Lung (tissue), 12 donors: ENCODE data around the gene AKR1C2. TPM values are rescaled to one million over a fixed set of nuclear protein-coding genes. Genes with fewer than 3 reads are reported as not detected.
"Not testable (repeated sequence)": the region's sequence is repeated elsewhere in the genome, so short reads cannot be mapped to it uniquely, and the experiment has no call there.

Experiments used
- ATAC-seq: fragments of 200-7000 bp; cut with Tn5 transposase; one replicate; pipeline ENCODE4 v1.9.1; 2020; ENCODE audit warnings: moderate number of reproducible peaks; ENCODE audit not compliant: insufficient read depth, low FRiP score
- DNase-seq, 3 donors: peaks; one replicate each; pipeline ENCODE4 v3.0.0-alpha.2; 2013 to 2017
- H3K27ac ChIP-seq, 2 donors: one replicate each; pipeline ENCODE4 v1.5.1; 2013; ENCODE audit warnings: mild to moderate bottlenecking in 2 of 2, moderate library complexity in 2 of 2, control low read depth in 1 of 2, inconsistent platforms in 1 of 2, low read depth in 1 of 2, low read length in 1 of 2
- H3K27me3 ChIP-seq, 3 donors: one replicate each; pipeline ENCODE4 v1.5.1; 2013; ENCODE audit warnings: low read length in 2 of 3; ENCODE audit not compliant: control insufficient read depth in 3 of 3, insufficient read depth in 3 of 3
- H3K36me3 ChIP-seq, 4 donors: one replicate each; pipeline ENCODE4 v1.5.1; 2013; ENCODE audit warnings: low read length in 4 of 4, mild to moderate bottlenecking in 1 of 4, moderate library complexity in 1 of 4; ENCODE audit not compliant: control insufficient read depth in 4 of 4, insufficient read depth in 4 of 4
- H3K4me1 ChIP-seq, 5 donors: one replicate each; pipeline ENCODE4 v1.5.1; 2013; ENCODE audit warnings: low read length in 5 of 5, mild to moderate bottlenecking in 2 of 5, moderate library complexity in 1 of 5; ENCODE audit not compliant: control insufficient read depth in 5 of 5, insufficient read depth in 5 of 5
- H3K4me3 ChIP-seq: one replicate; pipeline ENCODE4 v1.5.1; 2013; ENCODE audit warnings: mild to moderate bottlenecking, control low read depth, moderate library complexity
- H3K9ac ChIP-seq, 2 donors: one replicate each; pipeline ENCODE4 v1.5.1; 2013; ENCODE audit warnings: low read length in 2 of 2, control low read depth in 1 of 2; ENCODE audit not compliant: insufficient read depth in 1 of 2
- H3K9me3 ChIP-seq, 4 donors: one replicate each; pipeline ENCODE4 v1.5.1; 2013; ENCODE audit warnings: low read length in 3 of 4, mild to moderate bottlenecking in 1 of 4, moderate library complexity in 1 of 4; ENCODE audit not compliant: control insufficient read depth in 4 of 4, insufficient read depth in 3 of 4
- WGBS, 2 donors: extraction: QIAGEN DNeasy Blood & Tissue Kit; methylation state at CpG; one replicate each; pipeline ENCODE4 v1.1.7; 2013; 5-methylcytosine and 5-hydroxymethylcytosine counted together
- polyA plus RNA-seq, 2 donors: library from polyadenylated mRNA; stranded (reverse); fragments of 200-250 nt; gene quantifications; one replicate each; pipeline ENCODE4 v1.2.1, GENCODE V29; 2013
- total RNA-seq, 2 donors: library from RNA; depleted of rRNA in 1 of 2; stranded (reverse); fragments of >200 nt in 1 of 2; gene quantifications; one replicate each; pipeline ENCODE4 v1.2.1, GENCODE V29; 2014 to 2021
- TF ChIP-seq, protein P1 (sequence below): IDR thresholded peaks from 2 replicates; pipeline ENCODE4 v1.5.1; 2012; ENCODE audit warnings: mild to moderate bottlenecking; ENCODE audit errors: control extremely low read depth, extremely low read depth
- donor health status: control.
- donor health status: control.
- donor health status: Bipolar disorder and iron deficiency.
- donor health status: healthy.
- donor health status: DM: yes; HTN: yes; CAD: no.

The AKR1C2 gene
- total and polyA plus RNA-seq, 4 donors = 1.8 to 56.6 (median 27.4) TPM

DNA sequence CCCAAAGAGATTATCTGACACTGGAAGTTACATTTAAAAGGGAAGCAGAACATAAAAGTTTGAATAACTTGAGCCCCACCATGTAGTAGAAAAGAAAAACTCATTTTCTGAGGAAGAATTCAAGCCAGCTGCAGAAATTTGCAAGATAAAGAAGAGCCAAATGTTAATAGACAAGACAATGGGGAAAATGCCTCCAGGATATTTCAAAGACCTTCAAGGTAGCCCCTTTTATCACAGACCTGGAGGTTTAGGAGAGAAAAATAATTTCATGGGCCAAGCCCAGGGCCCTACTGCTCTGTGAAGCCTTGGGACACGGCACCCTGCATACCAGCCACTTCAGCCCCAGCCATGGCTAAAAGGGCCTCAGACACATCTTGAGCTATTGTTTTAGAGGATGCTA, 58.8 kb downstream of the AKR1C2 start:
- TF ChIP-seq, protein P1, sequence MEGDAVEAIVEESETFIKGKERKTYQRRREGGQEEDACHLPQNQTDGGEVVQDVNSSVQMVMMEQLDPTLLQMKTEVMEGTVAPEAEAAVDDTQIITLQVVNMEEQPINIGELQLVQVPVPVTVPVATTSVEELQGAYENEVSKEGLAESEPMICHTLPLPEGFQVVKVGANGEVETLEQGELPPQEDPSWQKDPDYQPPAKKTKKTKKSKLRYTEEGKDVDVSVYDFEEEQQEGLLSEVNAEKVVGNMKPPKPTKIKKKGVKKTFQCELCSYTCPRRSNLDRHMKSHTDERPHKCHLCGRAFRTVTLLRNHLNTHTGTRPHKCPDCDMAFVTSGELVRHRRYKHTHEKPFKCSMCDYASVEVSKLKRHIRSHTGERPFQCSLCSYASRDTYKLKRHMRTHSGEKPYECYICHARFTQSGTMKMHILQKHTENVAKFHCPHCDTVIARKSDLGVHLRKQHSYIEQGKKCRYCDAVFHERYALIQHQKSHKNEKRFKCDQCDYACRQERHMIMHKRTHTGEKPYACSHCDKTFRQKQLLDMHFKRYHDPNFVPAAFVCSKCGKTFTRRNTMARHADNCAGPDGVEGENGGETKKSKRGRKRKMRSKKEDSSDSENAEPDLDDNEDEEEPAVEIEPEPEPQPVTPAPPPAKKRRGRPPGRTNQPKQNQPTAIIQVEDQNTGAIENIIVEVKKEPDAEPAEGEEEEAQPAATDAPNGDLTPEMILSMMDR = no peak
- Histone ChIP-seq H3K27me3 (no peaks in the 10 kb centered on the region), H3K9me3 (no peaks in the 10 kb centered on the region), H3K27ac (no peak overlapping the region), H3K4me1 (peaks cover 2 to 9% (median 3%) of the 10 kb centered on the region in 5 donors), H3K36me3 (no peaks in the 10 kb centered on the region), H3K9ac (no peak overlapping the region), H3K4me3 (no peak overlapping the region)
- ATAC-seq (no peak), DNase-seq (no peak)
- 100% methylated on average over 1 of the region's 1 CpG for WGBS, 2 donors

DNA sequence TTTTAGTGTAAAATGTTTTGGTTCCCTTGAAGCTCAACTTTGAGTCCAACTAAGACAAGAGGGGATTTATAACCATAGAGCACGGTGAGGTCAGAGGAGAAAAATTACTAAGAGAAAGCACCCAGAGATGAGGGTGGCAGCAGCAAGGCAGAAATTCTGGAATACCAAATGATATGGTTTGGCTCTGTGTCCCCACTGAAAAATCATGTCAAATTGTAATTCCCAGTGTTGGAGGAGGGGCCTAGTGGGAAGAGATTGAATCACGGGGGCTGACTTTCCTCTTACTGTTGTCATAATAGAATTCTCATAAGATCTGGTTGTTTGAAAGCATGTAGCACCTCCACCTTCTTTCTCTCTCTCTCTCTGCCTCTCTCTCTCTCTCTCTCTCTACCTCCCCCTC, 59.8 kb downstream of the AKR1C2 start:
- no peaks in the 10 kb centered on the region for H3K36me3 ChIP-seq
- H3K9ac ChIP-seq = no peak overlapping the region
- peak overlapping the region in 1 of 2 donors; percentile 22 for H3K27ac ChIP-seq
- DNase-seq = no peak
- no peaks in the 10 kb centered on the region for H3K9me3 ChIP-seq
- 75 to 86% methylated on average over 2 of the region's 2 CpGs for WGBS, 2 donors
- TF ChIP-seq, protein P1 = no peak
- H3K4me1 ChIP-seq = peaks cover 2 to 9% (median 3%) of the 10 kb centered on the region in 5 donors
- H3K27me3 ChIP-seq = no peaks in the 10 kb centered on the region
- H3K4me3 ChIP-seq = no peak overlapping the region
- ATAC-seq = no peak

DNA sequence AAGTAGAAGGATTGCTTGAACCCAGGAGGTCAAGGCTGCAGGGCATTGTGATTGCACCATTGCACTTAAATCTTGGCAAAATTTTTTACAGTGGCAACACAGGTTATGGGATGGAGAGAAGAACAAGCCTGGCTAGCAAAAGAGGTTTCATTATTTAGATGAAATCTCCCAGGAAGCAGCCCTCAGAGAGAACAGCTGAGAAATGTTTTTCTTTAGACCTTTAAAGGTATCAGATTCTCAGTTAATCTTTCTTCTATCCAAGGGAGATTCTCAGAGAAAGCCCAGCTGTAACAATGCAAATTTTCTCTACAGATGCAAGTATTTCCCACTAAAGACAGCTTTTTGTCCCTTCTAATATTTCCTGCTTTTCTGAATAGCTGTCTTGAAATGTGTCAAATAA, 60.2 kb downstream of the AKR1C2 start:
- H3K4me3 ChIP-seq, H3K36me3 ChIP-seq, H3K9me3 ChIP-seq, H3K27me3 ChIP-seq, H3K9ac ChIP-seq, DNase-seq, ATAC-seq, H3K4me1 ChIP-seq, H3K27ac ChIP-seq: not testable (repeated sequence)

DNA sequence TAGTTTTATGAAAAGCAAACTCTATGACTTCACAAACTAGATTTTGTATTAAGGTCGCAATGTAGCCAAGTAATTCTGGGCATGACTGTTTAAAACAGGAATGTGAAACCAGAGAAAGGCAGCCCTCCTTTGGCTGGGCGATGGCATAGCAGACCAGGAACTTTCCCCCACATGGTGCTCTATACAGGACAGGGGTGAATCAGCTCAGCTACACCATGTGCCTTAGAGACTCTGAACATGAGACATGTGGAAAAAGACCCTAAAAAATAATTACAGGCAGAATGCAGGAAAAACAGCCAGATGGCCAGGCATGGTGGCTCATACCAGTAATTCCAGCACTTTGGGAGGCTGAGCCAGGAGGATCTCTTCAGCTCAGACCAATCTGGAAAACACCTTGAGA, 60.7 kb downstream of the AKR1C2 start:
- H3K9me3 ChIP-seq, H3K4me3 ChIP-seq, H3K4me1 ChIP-seq, H3K27me3 ChIP-seq, H3K9ac ChIP-seq, H3K27ac ChIP-seq, H3K36me3 ChIP-seq, ATAC-seq: not testable (repeated sequence)
- WGBS, 2 donors = 53 to 63% methylated on average over 2 of the region's 2 CpGs
- peak in 1 of 3 donors; percentile 22 for DNase-seq
